HG03460 (cell line): Measurements from ENCODE around the gene PLPP3.

Experiments
- ATAC-seq: cut with Tn5 transposase; IDR thresholded peaks from one replicate; pipeline ENCODE4 v1.9.1; 2021; ENCODE audit not compliant: unreplicated experiment

The PLPP3 gene

GRCh38 chr1:56525489-56526041, 53.8 kb downstream of the PLPP3 start:
- ATAC-seq = peak; percentile 91

GRCh38 chr1:56524263-56524662, 55.1 kb downstream of the PLPP3 start:
- ATAC-seq = no peak

DNA sequence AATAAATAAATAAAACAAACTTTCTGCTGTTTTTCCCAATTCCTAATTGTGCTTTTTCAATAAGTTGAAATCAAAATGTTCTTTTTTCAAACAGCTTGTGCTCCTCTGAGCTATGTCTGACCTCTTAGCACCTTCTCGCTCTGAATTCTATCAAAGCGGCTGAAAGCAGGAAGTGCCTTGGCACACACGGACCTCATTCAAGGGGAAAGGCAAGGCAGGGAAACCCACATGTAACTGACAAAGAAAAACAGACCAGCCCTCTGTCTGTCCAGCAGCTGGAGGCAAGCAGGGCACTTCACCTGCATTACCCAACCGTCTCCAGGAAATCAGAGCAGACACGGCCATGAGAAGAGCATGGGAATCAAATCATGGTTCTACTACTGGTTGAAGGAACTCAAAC, 56.7 kb downstream of the PLPP3 start:
- no peak for ATAC-seq

DNA sequence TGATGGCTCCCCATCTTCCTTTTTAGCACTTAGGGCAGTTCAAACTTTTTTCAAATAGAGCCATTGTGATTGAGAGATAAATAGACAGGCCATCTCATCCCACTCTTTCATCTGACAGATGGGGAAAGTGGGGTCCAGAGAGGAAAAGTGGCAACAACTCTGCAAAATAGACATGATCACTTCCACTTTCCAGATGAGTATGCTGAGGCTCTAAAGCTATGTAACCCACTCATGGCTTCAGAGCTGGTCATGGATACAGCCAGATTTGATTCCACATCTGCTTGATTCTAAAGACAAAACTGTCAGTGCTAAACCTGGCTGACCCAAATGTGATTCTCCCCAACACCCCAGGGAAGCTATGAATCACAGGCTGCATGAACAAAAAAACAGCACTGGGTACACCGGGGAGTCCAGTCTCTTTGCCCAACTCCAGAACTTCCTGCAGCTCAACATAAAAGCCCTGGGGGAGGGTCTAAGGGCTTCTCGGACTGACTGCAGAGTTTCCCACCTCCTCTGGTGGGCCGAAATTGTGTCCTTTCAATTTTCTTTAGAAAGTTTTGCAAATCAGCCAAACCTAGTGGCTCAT, 59.3 kb downstream of the PLPP3 start:
- no peak for ATAC-seq

DNA sequence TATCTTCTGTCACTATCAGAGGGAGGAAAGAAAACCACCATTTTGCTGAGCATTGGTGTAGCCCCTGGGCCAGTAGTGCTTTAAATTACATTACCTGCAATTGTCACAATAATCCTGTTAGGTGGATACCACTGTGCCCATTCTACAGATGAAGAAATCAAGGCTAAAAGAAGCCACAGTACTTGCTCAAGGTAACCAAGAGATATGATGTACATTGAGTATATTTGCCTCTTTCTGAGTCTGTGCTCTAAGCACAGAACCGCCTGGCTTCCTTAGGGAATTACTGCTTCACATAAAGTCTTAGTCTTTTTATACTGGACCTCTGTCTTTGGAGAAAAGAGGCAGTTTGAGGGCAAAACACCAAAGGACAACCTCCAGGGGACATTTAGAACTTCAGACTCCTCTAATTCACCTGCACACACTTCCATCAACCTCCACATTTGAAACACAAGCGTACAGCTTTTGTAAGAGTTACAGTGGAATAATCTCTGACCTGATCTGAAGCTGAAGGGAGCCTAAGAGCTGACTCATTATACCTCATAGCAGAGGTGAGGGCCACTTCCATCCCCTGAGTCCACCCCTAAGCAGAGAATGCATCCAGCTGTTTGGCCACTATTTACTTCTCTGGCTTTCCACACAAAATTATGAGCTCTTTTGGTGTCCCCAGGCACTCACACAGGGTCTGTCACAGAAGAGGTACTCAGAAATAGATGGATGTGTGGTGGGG, 61.8 kb downstream of the PLPP3 start:
- no peak for ATAC-seq

DNA sequence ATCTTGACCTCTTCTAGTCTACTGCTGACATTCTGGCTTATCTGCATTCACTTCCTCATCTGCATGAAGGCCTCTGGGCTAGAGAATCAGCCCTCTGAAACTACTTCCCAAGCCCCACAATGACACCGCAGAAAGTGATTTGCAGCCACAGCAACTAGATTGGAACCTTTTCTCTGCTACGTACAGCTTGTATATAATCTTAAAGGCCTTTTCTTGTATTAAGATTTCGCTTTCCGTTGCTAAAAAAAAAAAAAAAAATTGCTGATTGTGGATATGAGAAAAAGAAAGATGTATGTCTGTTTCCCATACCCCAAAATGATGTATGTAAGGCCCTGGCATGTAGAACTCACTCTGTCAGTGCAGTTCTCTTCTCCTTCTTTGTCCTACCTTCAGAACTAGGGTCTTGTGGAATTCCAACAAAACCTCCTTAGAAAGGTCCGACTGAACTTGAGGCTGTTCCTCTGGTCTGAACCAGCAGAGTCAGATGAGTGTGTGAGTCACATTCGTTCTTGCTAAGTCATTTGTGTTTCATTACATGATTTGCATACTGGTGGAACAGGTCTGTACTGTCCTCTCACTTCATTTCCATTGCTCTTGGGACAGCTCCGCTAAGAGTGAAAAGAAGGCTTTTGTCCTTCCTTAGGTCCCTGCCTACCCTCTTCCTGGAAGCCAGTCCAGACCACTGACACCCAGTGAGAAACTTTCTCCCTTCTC, 62.7 kb downstream of the PLPP3 start:
- peak; percentile 91 for ATAC-seq

DNA sequence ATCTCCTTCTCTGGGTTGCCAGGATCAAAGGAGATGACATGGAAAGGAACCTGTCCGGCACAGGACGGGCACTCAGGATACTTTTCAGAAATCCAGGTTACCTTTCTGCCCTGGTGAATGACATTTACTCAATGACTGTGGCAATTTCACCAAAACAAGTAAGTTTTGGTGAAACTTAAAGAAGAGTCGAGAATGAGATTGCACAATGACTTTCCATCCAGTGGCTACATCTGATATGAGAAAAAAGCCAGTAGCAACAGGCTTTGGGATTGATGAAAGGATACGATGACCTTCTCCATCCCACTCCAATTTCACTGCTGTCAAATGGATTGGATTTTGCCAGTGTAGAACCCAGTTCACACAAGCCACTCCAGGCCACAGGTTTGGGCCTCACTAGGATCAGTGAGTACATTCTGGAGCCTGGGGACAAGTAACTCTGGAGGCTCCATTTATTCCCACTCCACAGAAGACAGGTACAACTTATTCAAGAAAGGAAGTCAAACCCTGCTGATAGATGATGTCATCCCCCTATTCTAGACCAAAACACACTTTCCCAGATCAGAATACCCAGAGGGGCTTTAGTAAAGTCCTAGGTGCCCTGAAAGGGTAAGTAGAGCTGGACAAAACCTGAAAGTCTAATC, 63.3 kb downstream of the PLPP3 start:
- no peak for ATAC-seq

GRCh38 chr1:56512724-56513494, 66.5 kb downstream of the PLPP3 start:
- ATAC-seq = no peak

GRCh38 chr1:56511766-56512165, 67.6 kb downstream of the PLPP3 start:
- ATAC-seq = no peak

GRCh38 chr1:56511364-56511763, 68.0 kb downstream of the PLPP3 start:
- no peak for ATAC-seq

DNA sequence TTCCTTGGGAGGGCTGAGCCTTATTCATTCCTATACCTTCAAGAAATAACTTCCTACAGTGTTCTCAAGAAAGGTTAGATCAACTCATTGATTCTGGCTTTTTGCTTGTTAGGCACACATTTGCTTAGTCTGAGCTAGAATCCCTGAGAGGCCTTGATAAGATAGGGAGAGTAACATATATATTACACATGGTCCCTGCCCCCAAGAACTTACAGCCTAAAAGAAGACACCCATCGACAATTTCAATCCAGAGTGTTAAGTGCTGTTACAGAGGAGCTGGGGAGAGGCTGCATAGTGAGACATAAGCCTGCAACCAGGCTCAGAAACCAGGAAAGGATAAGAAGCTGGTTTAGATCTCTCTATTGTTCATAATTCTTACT, 68.7 kb downstream of the PLPP3 start:
- ATAC-seq = no peak

GRCh38 chr1:56509713-56510641, 69.4 kb downstream of the PLPP3 start:
- no peak for ATAC-seq

DNA sequence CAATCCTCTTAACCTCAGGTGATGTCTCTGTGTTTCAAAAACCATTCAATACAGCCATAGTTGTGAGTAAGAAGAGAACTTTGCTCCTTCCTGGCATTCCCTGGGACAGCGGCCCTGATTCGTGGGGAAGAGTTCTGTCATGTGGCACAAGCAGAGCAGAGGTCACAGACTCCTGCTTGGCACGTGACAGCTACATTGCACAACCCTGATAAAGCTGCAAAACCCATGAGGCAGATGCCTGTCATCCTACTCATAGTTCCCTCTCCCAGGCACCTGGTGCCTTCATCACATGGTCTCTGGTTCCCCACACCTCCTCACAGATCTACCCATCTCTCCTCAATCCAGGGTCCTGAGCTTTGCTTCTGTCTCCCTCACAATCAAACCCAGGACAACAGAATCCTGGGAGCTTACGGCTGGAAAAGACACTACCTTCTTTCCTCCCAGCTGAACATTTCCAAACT, 70.8 kb downstream of the PLPP3 start:
- no peak for ATAC-seq

- no peak for ATAC-seq
Observed at GRCh38 chr1:56507925-56508522, 71.3 kb downstream of the PLPP3 start.

DNA sequence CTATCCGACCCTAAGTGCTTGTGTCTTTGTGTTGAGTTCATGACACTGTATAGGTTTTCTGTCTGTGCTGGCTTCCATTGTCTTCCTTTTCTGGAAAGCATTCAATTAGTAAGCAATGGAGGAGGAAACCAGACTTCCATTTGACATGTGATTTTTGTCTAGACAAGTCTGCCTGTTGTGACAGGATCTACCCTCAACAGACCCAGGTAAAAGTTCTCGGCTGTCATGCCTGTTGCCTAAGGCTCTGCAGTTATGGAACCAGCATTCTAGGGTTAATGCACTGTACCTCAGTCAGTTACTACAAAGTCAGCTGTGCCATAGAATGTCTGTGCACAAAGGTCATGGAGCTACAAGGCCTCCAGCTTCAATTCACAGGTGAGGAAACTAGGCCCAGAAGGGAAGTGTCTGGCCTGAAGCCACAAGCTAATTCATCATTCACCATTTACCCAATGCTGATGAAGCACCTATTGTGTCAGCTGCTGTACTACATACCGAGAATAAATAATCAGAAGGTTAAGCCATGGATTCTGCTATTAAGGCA, 72.3 kb downstream of the PLPP3 start:
- ATAC-seq = no peak

DNA sequence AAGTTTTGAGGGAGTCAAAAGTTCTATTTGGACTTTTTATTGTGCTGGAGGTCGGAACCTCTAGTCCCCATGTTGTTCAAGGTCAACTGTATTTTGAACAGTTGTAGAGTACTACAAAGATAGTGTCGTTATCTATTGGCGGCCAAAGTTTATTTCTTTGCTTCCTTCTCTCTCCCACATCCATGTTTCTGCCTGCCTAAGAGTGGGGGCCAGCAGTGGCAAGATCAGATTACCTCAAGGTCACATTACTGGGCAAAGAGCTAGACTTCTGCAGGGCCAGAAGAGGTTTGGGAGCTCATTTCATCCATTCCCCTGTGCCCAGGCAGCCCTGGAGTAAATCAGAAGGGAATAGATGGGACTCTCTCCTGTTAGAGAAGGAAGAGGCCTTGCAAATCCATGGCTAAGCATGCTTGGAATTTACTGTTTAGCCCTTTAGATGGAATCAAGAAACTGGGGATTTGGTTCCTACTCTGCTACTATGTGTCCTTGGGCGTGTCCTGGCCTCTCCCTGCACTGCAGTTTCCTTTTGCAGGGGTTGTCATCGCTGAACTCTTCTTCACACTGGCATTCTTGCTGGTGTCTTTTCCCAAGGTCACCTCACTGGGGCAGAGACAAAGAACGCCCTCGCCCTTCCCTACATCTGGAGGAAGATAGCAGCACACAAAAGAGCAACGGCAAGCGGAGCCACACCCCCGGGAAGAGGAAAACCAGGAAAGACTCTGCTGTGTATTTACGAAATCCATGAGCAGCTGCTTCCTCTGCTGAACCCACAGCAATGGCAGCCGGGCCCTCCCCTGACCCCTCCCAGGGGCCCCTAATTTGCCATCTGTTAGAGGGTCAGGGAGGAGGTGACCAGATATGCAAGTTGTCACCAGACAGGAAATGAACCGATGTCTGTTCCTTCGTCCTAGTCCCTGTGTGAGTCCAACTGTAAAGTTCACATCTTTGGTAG, 73.3 kb downstream of the PLPP3 start:
- no peak for ATAC-seq

- no peak for ATAC-seq
Observed at GRCh38 chr1:56502700-56503245, 76.6 kb downstream of the PLPP3 start.
